Fibroblast of gingiva (primary cell): ENCODE data around the gene PCDHA9.
"Not testable (repeated sequence)": the region's sequence is repeated elsewhere in the genome, so short reads cannot be mapped to it uniquely, and the experiment has no call there.

Experiments used
- DNase-seq: peaks from one replicate; pipeline ENCODE4 v3.0.0-alpha.2; 2011; ENCODE audit warnings: low read depth

Gene PCDHA9

GRCh38 chr5:140876541-140877261 is 28.5 kb downstream of the PCDHA9 start:
- DNase-seq = not testable (repeated sequence)

- no peak for DNase-seq
Observed at GRCh38 chr5:140877262-140877581, 29.0 kb downstream of the PCDHA9 start.

- DNase-seq = no peak
Observed at GRCh38 chr5:140881889-140882590, 33.9 kb downstream of the PCDHA9 start, which contains the start of gene PCDHA13. Gene PCDHA13, plus strand, starts transcription at chr5:140882124. Its CDS starts 145 bp downstream, at chr5:140882269.

- no peak for DNase-seq
Observed at GRCh38 chr5:140882591-140882899, 34.4 kb downstream of the PCDHA9 start.

- no peak for DNase-seq
Observed at GRCh38 chr5:140883373-140883772, 35.2 kb downstream of the PCDHA9 start.

GRCh38 chr5:140883927-140884697 is 35.9 kb downstream of the PCDHA9 start:
- no peak for DNase-seq
